Upper lobe of left lung (tissue), 6 donors: ENCODE results near the gene LSM14B. TPM values are rescaled to one million over a fixed set of nuclear protein-coding genes. Genes with fewer than 3 reads are reported as not detected.

Source experiments
- ATAC-seq, 2 donors: fragments of 200-7000 bp; cut with Tn5 transposase; one replicate each; pipeline ENCODE4 v1.9.1; 2022; ENCODE audit warnings: mild to moderate bottlenecking in 2 of 2, moderate library complexity in 2 of 2; ENCODE audit not compliant: low FRiP score in 2 of 2
- DNase-seq, 2 donors: peaks; one replicate each; pipeline ENCODE4 v3.0.0-alpha.2; 2019 to 2020
- H3K27ac ChIP-seq, 4 donors: fragments of 200-600 bp; sonication (generic); one replicate each; pipeline ENCODE4 v1.5.1; 2016 to 2019
- H3K27me3 ChIP-seq, 4 donors: fragments of 200-600 bp; sonication (generic); one replicate each; pipeline ENCODE4 v1.5.1; 2017 to 2019
- H3K36me3 ChIP-seq, 4 donors: fragments of 200-600 bp; sonication (generic); one replicate each; pipeline ENCODE4 v1.5.1; 2016 to 2019
- H3K4me1 ChIP-seq, 4 donors: fragments of 200-600 bp; sonication (generic); one replicate each; pipeline ENCODE4 v1.5.1; 2018 to 2019
- H3K4me3 ChIP-seq, 4 donors: fragments of 200-600 bp; sonication (generic); one replicate each; pipeline ENCODE4 v1.5.1; 2017 to 2019; ENCODE audit warnings: mild to moderate bottlenecking in 2 of 4, moderate library complexity in 1 of 4
- H3K9me3 ChIP-seq, 4 donors: fragments of 200-600 bp; sonication (generic); one replicate each; pipeline ENCODE4 v1.5.1; 2018 to 2019
- CTCF ChIP-seq, 6 experiments: fragments of 450-650 bp in 4 of 6; fragments of 200-600 bp in 2 of 6; sonication (generic) in 2 of 6; IDR thresholded peaks; one replicate each; pipeline ENCODE4 v1.5.1; 2016 to 2019; ENCODE audit warnings: antibody characterized with exemption in 6 of 6
- EP300 ChIP-seq, 4 donors: sonication (generic); formaldehyde crosslinking; IDR thresholded peaks; one replicate each; pipeline ENCODE4 v1.5.1; 2017; ENCODE audit warnings: antibody characterized with exemption in 4 of 4, control low read depth in 2 of 4
- POLR2A ChIP-seq, 4 donors: fragments of 450-650 bp; IDR thresholded peaks; one replicate each; pipeline ENCODE4 v1.5.1; 2016 to 2017; ENCODE audit warnings: antibody characterized with exemption in 4 of 4, mild to moderate bottlenecking in 2 of 4
- POLR2AphosphoS5 ChIP-seq, 2 donors: sonication (generic); formaldehyde crosslinking; IDR thresholded peaks; one replicate each; pipeline ENCODE4 v1.5.1; 2017; ENCODE audit warnings: antibody characterized with exemption in 2 of 2
- WGBS, 2 donors: methylation state at CpG; one replicate each; pipeline ENCODE4 v1.1.5; 2017 to 2018; 5-methylcytosine and 5-hydroxymethylcytosine counted together
- total RNA-seq, 6 donors: library from RNA; depleted of rRNA in 4 of 6; stranded (reverse); fragments of >200 nt in 4 of 6; gene quantifications; one replicate each; pipeline versions ENCODE4 v1.1.0 to v1.2.1, GENCODE V29; 2016 to 2021
- donor health status: DM: no; HTN: no; CAD: no; lungs with moderate emphysema.
- donor health status: DM: no; HTN: yes; CAD: no; lungs with severe emphysema.

LSM14B gene
- total RNA-seq, 6 donors from 2014 or later, result 27.8 to 46.3 (median 36.4) TPM

GRCh38 chr20:62129731-62130531 lies 7.7 kb downstream of the LSM14B start:
- ATAC-seq, result no peak
- no peak overlapping the region for H3K4me3 ChIP-seq
- H3K27ac ChIP-seq, result no peak overlapping the region
- no peaks in the 10 kb centered on the region for H3K27me3 ChIP-seq
- peaks cover 50 to 99% (median 82%) of the 10 kb centered on the region in 4 donors for H3K36me3 ChIP-seq
- no peaks in the 10 kb centered on the region for H3K9me3 ChIP-seq
- TF ChIP-seq POLR2AphosphoS5 (IDR thresholded peaks at IDR 0.05) (no peak), POLR2A (IDR thresholded peaks at IDR 0.05) (no peak), EP300 (IDR thresholded peaks at IDR 0.05) (no peak), CTCF (IDR thresholded peaks at IDR 0.05) (no peak)
- peak in 1 of 2 donors; percentile 71 for DNase-seq
- WGBS, 2 donors, result 90% methylated on average over 20 of the region's 20 CpGs
- peaks cover 23 to 34% (median 25%) of the 10 kb centered on the region in 4 donors for H3K4me1 ChIP-seq

GRCh38 chr20:62131560-62132320 lies 9.5 kb downstream of the LSM14B start:
- peaks cover 27 to 39% (median 29%) of the 10 kb centered on the region in 4 donors for H3K4me1 ChIP-seq
- H3K36me3 ChIP-seq, result peaks cover 48 to 97% (median 79%) of the 10 kb centered on the region in 4 donors
- no peaks in the 10 kb centered on the region for H3K27me3 ChIP-seq
- TF ChIP-seq POLR2AphosphoS5 (IDR thresholded peaks at IDR 0.05) (no peak), CTCF (IDR thresholded peaks at IDR 0.05) (no peak), EP300 (IDR thresholded peaks at IDR 0.05) (no peak), POLR2A (IDR thresholded peaks at IDR 0.05) (no peak)
- DNase-seq (peak in 1 of 2 donors; percentile 75), ATAC-seq (no peak)
- peak overlapping the region in 3 of 4 donors; percentile 74 to 81 (median 81) for H3K27ac ChIP-seq
- WGBS, 2 donors, result 90 to 92% methylated on average over 19 to 25 of the region's 25 CpGs
- H3K4me3 ChIP-seq, result no peak overlapping the region
- H3K9me3 ChIP-seq, result no peaks in the 10 kb centered on the region

- H3K4me3 ChIP-seq, result no peak overlapping the region
- H3K27ac ChIP-seq, result peak overlapping the region; percentile 36 to 81 (median 78)
- no peak for DNase-seq
- 72% methylated on average over 7 of the region's 7 CpGs for WGBS, 2 donors
- peak in 1 of 2 donors; percentile 54 for ATAC-seq
- no peaks in the 10 kb centered on the region for H3K27me3 ChIP-seq
- H3K36me3 ChIP-seq, result peaks cover 43 to 97% (median 79%) of the 10 kb centered on the region in 4 donors
- peaks cover 27 to 39% (median 29%) of the 10 kb centered on the region in 4 donors for H3K4me1 ChIP-seq
- TF ChIP-seq POLR2A (IDR thresholded peaks at IDR 0.05) (peak in 1 of 4 donors; percentile 7), POLR2AphosphoS5 (IDR thresholded peaks at IDR 0.05) (peak in 1 of 2 donors; percentile 45), EP300 (IDR thresholded peaks at IDR 0.05) (no peak), CTCF (IDR thresholded peaks at IDR 0.05) (no peak)
- H3K9me3 ChIP-seq, result no peaks in the 10 kb centered on the region
Measured at GRCh38 chr20:62132421-62132820, 10.1 kb downstream of the LSM14B start.

GRCh38 chr20:62133051-62133845 lies 11.0 kb downstream of the LSM14B start:
- no peak overlapping the region for H3K4me3 ChIP-seq
- peak; percentile 25 to 62 for ATAC-seq
- peak overlapping the region; percentile 36 to 83 (median 78) for H3K27ac ChIP-seq
- peaks cover 41 to 97% (median 79%) of the 10 kb centered on the region in 4 donors for H3K36me3 ChIP-seq
- peak; percentile 60 to 63 for DNase-seq
- H3K4me1 ChIP-seq, result peaks cover 27 to 39% (median 29%) of the 10 kb centered on the region in 4 donors
- peak in 1 of 2 donors; percentile 12 for TF ChIP-seq POLR2AphosphoS5 (IDR thresholded peaks at IDR 0.05)
- no peak for TF ChIP-seq POLR2A (IDR thresholded peaks at IDR 0.05)
- TF ChIP-seq CTCF (IDR thresholded peaks at IDR 0.05), result no peak
- no peak for TF ChIP-seq EP300 (IDR thresholded peaks at IDR 0.05)
- H3K27me3 ChIP-seq, result no peaks in the 10 kb centered on the region
- WGBS, 2 donors, result 65 to 75% methylated on average over 12 to 29 of the region's 29 CpGs
- no peaks in the 10 kb centered on the region for H3K9me3 ChIP-seq
